CD14-positive monocyte (primary cell): ENCODE measurements around the gene STRBP. TPM values are rescaled to one million over a fixed set of nuclear protein-coding genes. Genes with fewer than 3 reads are reported as not detected.

Experiments
- DNase-seq, 3 donors: peaks; one replicate each; pipeline ENCODE4 v3.0.0-alpha.2; 2011 to 2022
- H2AFZ ChIP-seq: 2 replicates; pipeline ENCODE4 v1.6.0; 2012; ENCODE audit warnings: mild to moderate bottlenecking, low read depth, low read length, inconsistent platforms; ENCODE audit not compliant: insufficient read depth, poor library complexity, severe bottlenecking
- H3K27ac ChIP-seq, 2 donors: 1 replicate in 1 of 2; 2 replicates in 1 of 2; pipeline ENCODE4 v1.5.1; 2012 to 2013; ENCODE audit warnings: low read length in 2 of 2, control low read depth in 1 of 2, inconsistent platforms in 1 of 2, low read depth in 1 of 2, mild to moderate bottlenecking in 1 of 2
- H3K27me3 ChIP-seq, 2 donors: one replicate each; pipeline versions ENCODE4 v1.6.0 to v1.6.1; 2011 to 2013; ENCODE audit warnings: low read length in 2 of 2; ENCODE audit not compliant: control insufficient read depth in 2 of 2, insufficient read depth in 2 of 2
- H3K36me3 ChIP-seq, 2 donors: replicated peaks in 1 of 2; 1 replicate in 1 of 2; 2 replicates in 1 of 2; pipeline versions ENCODE4 v1.5.1 to v1.6.1; 2012 to 2013; ENCODE audit warnings: low read length in 2 of 2, control low read depth in 1 of 2, inconsistent platforms in 1 of 2, mild to moderate bottlenecking in 1 of 2; ENCODE audit not compliant: insufficient read depth in 2 of 2, control insufficient read depth in 1 of 2
- H3K4me1 ChIP-seq, 2 donors: 1 replicate in 1 of 2; 2 replicates in 1 of 2; pipeline versions ENCODE4 v1.5.1 to v1.6.1; 2012 to 2013; ENCODE audit warnings: low read length in 2 of 2, control low read depth in 1 of 2, inconsistent platforms in 1 of 2, mild to moderate bottlenecking in 1 of 2, moderate library complexity in 1 of 2; ENCODE audit not compliant: insufficient read depth in 2 of 2, control insufficient read depth in 1 of 2
- H3K4me2 ChIP-seq: replicated peaks from 2 replicates; pipeline ENCODE3; 2012; ENCODE audit warnings: low read length, moderate library complexity, mild to moderate bottlenecking; ENCODE audit not compliant: poor library complexity, severe bottlenecking; ENCODE audit errors: extremely low read depth
- H3K4me3 ChIP-seq, 3 experiments: fragments of 200-600 bp in 1 of 3; sonication (generic) in 1 of 3; replicated peaks in 1 of 3; 1 replicate in 2 of 3; 2 replicates in 1 of 3; pipeline ENCODE4 v1.5.1; 2011 to 2013; ENCODE audit warnings: low read length in 3 of 3, mild to moderate bottlenecking in 3 of 3, control low read depth in 2 of 3, low read depth in 2 of 3, inconsistent platforms in 1 of 3, moderate library complexity in 1 of 3
- H3K79me2 ChIP-seq: 2 replicates; pipeline ENCODE4 v1.6.0; 2012; ENCODE audit warnings: mild to moderate bottlenecking, control low read depth, inconsistent platforms, low read length, moderate library complexity; ENCODE audit not compliant: insufficient read depth
- H3K9ac ChIP-seq: 2 replicates; pipeline ENCODE4 v1.6.0; 2017; ENCODE audit warnings: low read length, mild to moderate bottlenecking; ENCODE audit not compliant: insufficient read depth, poor library complexity, severe bottlenecking
- H3K9me3 ChIP-seq, 2 donors: replicated peaks in 1 of 2; 1 replicate in 1 of 2; 2 replicates in 1 of 2; pipeline versions ENCODE4 v1.5.1 to v1.6.1; 2012 to 2013; ENCODE audit warnings: low read length in 2 of 2, control low read depth in 1 of 2; ENCODE audit not compliant: control insufficient read depth in 1 of 2, insufficient read depth in 1 of 2
- H4K20me1 ChIP-seq: 2 replicates; pipeline ENCODE4 v1.6.0; 2012; ENCODE audit warnings: mild to moderate bottlenecking, low read length, control low read depth, moderate library complexity; ENCODE audit not compliant: insufficient read depth
- H3K27ac Mint-ChIP-seq, 7 donors: one replicate each; pipeline ENCODE4 v1.8.0; 2020; ENCODE audit warnings: mild to moderate bottlenecking in 7 of 7, mixed read lengths in 7 of 7, moderate library complexity in 6 of 7, inconsistent platforms in 2 of 7
- H3K27me3 Mint-ChIP-seq, 3 donors: one replicate each; pipeline ENCODE4 v1.8.0; 2021 to 2022; ENCODE audit warnings: low read depth in 3 of 3, mild to moderate bottlenecking in 3 of 3, mixed read lengths in 3 of 3, moderate library complexity in 3 of 3, inconsistent platforms in 1 of 3
- H3K36me3 Mint-ChIP-seq, 2 donors: one replicate each; pipeline ENCODE4 v1.8.0; 2020; ENCODE audit warnings: mixed read lengths in 2 of 2, inconsistent platforms in 1 of 2, mild to moderate bottlenecking in 1 of 2
- H3K4me1 Mint-ChIP-seq: one replicate; pipeline ENCODE4 v1.8.0; 2020; ENCODE audit warnings: mild to moderate bottlenecking, mixed read lengths
- H3K4me3 Mint-ChIP-seq, 2 donors: one replicate each; pipeline ENCODE4 v1.8.0; 2020; ENCODE audit warnings: mild to moderate bottlenecking in 2 of 2, mixed read lengths in 2 of 2, moderate library complexity in 1 of 2
- H3K9me3 Mint-ChIP-seq, 7 donors: one replicate each; pipeline ENCODE4 v1.8.0; 2020 to 2022; ENCODE audit warnings: mixed read lengths in 7 of 7, mild to moderate bottlenecking in 6 of 7, moderate library complexity in 6 of 7, inconsistent platforms in 2 of 7
- CTCF ChIP-seq: fragments of 200-600 bp; IDR thresholded peaks from one replicate; pipeline ENCODE4 v1.8.0; 2022; ENCODE audit warnings: antibody characterized with exemption, mild to moderate bottlenecking
- WGBS: methylation state at CpG from one replicate; pipeline ENCODE4 v1.1.5; 2013; ENCODE audit warnings: missing lambda C conversion rate; ENCODE audit not compliant: insufficient coverage; 5-methylcytosine and 5-hydroxymethylcytosine counted together
- intact Hi-C, 2 donors: fragments of 100-400 bp; cut with micrococcal nuclease; formaldehyde crosslinking; loops; one replicate each; pipeline versions ENCODE4 v1.15.0 to v1.15.1; 2023
- polyA plus RNA-seq, 3 donors: library from polyadenylated mRNA; depleted of rRNA in 1 of 3; unstranded in 2 of 3; stranded (reverse) in 1 of 3; fragments of 300-500 nt in 2 of 3; fragments of >200 nt in 1 of 3; fragmentation: Illumina TruSeq in 2 of 3; gene quantifications; 1 replicate in 2 of 3; 2 replicates in 1 of 3; pipeline ENCODE4 v1.2.3, GENCODE V29; 2012 to 2021

Gene STRBP
- polyA plus RNA-seq, 3 donors: 0.97 to 1.9 (median 1.9) TPM

- intact Hi-C loops: no loop called here
- H3K4me2 ChIP-seq: no peak overlapping the region
- H3K9ac ChIP-seq: no peak overlapping the region
- Mint-ChIP-seq H3K9me3 (no peaks in the 10 kb centered on the region), H3K4me1 (no peaks in the 10 kb centered on the region), H3K27ac (no peak overlapping the region), H3K27me3 (no peaks in the 10 kb centered on the region), H3K4me3 (no peak overlapping the region), H3K36me3 (peaks cover 0 to 2% of the 10 kb centered on the region in 2 donors)
- H3K9me3 ChIP-seq: no peaks in the 10 kb centered on the region
- H3K36me3 ChIP-seq: no peaks in the 10 kb centered on the region
- no peak for TF ChIP-seq CTCF
- DNase-seq: no peak
- no peak overlapping the region for H3K4me3 ChIP-seq
- no peaks in the 10 kb centered on the region for H3K79me2 ChIP-seq
- no CpG with 5 or more reads among the region's 2 CpGs for WGBS
- H3K27ac ChIP-seq: no peak overlapping the region
- H4K20me1 ChIP-seq: no peaks in the 10 kb centered on the region
- H2AFZ ChIP-seq: no peak overlapping the region
- H3K27me3 ChIP-seq: no peaks in the 10 kb centered on the region
- no peaks in the 10 kb centered on the region for H3K4me1 ChIP-seq
Measured at GRCh38 chr9:123138163-123138562, 130.2 kb downstream of the STRBP start.

GRCh38 chr9:123135430-123135829 lies 133.0 kb downstream of the STRBP start:
- H3K9me3 ChIP-seq: no peaks in the 10 kb centered on the region
- no peak overlapping the region for H3K4me2 ChIP-seq
- peaks cover 0 to 2% of the 10 kb centered on the region in 2 donors for H3K36me3 Mint-ChIP-seq
- no peak overlapping the region for H3K4me3 Mint-ChIP-seq
- intact Hi-C loops: no loop called here
- H3K27ac ChIP-seq: no peak overlapping the region
- no peaks in the 10 kb centered on the region for H3K79me2 ChIP-seq
- no peaks in the 10 kb centered on the region for H3K4me1 ChIP-seq
- H2AFZ ChIP-seq: no peak overlapping the region
- no peak overlapping the region for H3K27ac Mint-ChIP-seq
- no peak overlapping the region for H3K4me3 ChIP-seq
- no peaks in the 10 kb centered on the region for H3K4me1 Mint-ChIP-seq
- H3K36me3 ChIP-seq: no peaks in the 10 kb centered on the region
- no peaks in the 10 kb centered on the region for H4K20me1 ChIP-seq
- no peak for DNase-seq
- no peak overlapping the region for H3K9ac ChIP-seq
- no peaks in the 10 kb centered on the region for H3K9me3 Mint-ChIP-seq
- no peak for TF ChIP-seq CTCF
- no peaks in the 10 kb centered on the region for H3K27me3 ChIP-seq
- no peaks in the 10 kb centered on the region for H3K27me3 Mint-ChIP-seq
- WGBS: 88% methylated on average over 4 of the region's 5 CpGs
